Nucleus accumbens (tissue), 56 donors: ENCODE data around the gene FKBP1C.
"Not testable (repeated sequence)": the region's sequence is repeated elsewhere in the genome, so short reads cannot be mapped to it uniquely, and the experiment has no call there.

ENCODE experiments used
- DNase-seq, 56 donors: peaks; one replicate each; lab custom pipeline; 2025; lab: John Stamatoyannopoulos, UW

Gene FKBP1C

DNA sequence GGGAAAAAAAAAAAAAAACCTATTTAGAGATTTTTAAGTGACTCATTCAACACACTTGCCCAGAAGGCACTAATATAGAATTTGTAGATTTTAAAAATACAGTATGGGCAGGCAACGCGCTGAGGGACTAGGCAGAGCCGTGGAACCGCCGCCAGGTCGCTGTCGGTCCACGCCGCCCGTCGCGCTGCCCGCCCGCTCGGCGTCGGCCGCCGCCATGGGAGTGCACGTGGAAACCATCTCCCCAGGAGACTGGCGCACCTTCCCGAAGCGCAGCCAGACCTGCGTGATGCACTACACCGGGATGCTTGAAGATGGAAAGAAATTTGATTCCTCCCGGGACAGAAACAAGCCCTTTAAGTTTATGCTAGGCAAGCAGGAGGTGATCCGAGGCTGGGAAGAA lies at the start of gene FKBP1C:
Gene FKBP1C (plus strand): TSS at position 127 of the 400 bp plus-strand sequence.
- DNase-seq: not testable (repeated sequence)

GRCh38 chr6:63164047-63164803 lies 47.0 kb upstream of the FKBP1C start:
- DNase-seq: not testable (repeated sequence)

GRCh38 chr6:63174173-63174572 lies 37.1 kb upstream of the FKBP1C start:
- DNase-seq: no peak

- DNase-seq: no peak
Measured at GRCh38 chr6:63176181-63176580, 35.1 kb upstream of the FKBP1C start.

DNA sequence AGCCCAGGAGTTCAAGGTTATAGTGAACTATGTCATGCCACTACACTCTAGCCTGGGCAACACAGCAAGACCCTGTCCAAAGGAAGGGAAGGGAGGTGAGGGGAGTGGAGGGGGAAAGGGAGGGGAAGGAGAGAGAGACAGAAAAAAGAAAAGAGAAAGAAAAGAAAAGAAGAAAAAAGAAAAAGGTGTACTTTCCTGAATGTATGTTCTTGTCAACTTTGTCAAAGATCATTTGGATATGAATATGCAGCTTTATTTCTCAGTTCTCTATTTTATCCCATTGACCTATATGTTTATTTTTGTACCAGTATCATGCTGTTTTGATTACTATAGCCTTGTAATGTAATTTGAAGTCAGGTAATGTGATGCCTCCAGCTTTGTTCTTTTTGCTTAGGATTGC lies 30.9 kb upstream of the FKBP1C start:
- no peak for DNase-seq

- DNase-seq: no peak
Measured at GRCh38 chr6:63186970-63187369, 24.3 kb upstream of the FKBP1C start.

- DNase-seq: no peak
Measured at GRCh38 chr6:63188828-63189227, 22.4 kb upstream of the FKBP1C start.

- no peak for DNase-seq
Measured at GRCh38 chr6:63193324-63193723, 17.9 kb upstream of the FKBP1C start.

DNA sequence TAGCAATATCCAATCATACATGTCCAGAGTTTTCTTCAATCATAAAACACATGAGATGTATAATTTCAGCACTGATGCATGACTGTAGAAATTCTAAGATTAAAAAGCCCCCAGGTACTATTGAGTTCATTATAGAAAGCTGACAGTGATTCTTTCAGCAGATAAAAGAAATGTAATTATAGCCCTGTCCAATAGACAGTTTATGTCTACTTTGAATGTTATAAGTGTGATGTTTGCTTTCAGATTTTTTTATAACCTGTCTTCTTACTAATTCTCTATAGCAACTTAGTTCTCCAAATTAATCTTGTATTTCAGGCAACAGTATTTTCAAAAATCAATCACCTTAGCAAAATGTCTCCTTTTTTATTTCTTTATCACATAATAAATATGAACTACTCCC lies 13.5 kb upstream of the FKBP1C start:
- DNase-seq: no peak

DNA sequence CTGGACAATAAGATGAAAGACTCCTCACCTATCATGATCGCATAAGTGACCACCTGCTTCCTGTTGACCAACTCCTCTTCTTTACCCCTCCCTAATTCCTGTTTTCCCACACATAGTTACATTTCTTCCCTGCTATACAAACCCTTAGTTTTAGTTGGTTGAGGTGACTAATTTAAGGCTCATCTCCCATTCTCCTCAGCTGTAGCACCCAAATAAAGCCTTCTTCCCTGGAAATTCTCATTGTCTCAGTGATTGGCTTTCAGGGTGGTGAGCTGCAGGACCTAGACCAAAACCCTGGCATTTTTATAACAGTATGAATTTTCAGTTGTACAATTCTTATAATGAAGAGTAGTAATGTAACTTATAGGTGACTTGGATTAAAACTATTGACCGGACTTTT lies 2.1 kb downstream of the FKBP1C start:
- no peak for DNase-seq

- DNase-seq: no peak
Measured at GRCh38 chr6:63214816-63215215, 3.5 kb downstream of the FKBP1C start.

DNA sequence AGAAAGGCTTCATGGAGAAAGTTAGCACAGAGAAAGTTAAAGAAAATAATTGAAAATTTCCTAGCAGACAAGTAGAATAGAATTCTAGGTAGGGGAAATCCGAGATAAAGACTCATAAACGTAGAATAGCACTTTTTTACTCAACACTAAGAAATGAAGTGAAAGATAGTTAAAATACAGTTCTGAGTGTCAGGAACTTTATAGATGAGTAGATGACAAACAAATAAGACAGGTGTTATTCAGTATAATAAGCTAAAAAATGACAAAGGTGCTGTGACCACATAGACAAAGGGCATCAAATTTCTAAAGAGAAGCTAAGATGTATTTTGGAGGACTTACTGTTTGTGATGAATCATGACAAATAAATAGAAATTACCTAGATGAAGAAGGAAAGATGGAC lies 12.9 kb downstream of the FKBP1C start:
- DNase-seq: no peak

GRCh38 chr6:63225987-63226386 lies 14.7 kb downstream of the FKBP1C start:
- not testable (repeated sequence) for DNase-seq

GRCh38 chr6:63227928-63228894 lies 16.9 kb downstream of the FKBP1C start:
- DNase-seq: not testable (repeated sequence)

DNA sequence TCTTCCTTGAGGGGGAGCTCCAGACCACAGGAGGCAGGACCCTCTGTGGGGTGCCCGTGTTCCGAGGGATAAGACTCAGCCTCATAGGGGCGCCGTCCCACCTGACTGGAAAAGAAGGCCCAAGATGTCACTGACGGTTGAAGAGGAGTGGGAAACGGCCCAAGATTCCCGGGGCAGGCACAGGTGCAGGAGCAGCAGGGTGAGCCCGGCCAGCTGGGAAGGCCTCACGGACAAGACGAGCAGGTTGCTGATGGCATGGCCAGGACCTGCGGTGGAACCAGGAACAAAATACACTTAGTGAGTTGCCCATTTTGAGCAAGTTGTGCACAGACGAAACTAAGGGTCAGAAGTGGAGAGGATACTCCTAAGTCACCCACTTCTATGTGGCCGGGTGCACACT lies 18.8 kb downstream of the FKBP1C start:
- not testable (repeated sequence) for DNase-seq

GRCh38 chr6:63230511-63230910 lies 19.2 kb downstream of the FKBP1C start:
- DNase-seq: not testable (repeated sequence)

DNA sequence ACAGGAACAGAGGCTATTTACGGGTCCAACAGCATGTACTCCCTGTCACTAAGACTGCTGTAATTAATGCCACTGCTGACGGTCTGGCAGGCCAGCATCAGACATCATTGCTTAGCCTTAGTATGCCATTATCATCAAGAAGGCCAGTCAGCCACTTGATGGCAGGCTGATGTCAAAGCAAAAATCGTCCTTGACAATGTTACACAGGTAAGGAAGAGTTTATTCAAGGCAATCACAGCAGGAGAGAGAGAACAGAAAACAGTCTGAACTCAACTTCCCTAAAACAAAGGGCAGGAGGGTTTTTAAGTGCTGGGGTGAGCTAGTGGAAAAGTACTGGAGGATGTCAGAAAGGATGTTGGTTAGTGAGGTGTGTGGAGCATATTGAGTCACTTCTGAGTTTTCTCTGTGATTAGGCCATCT lies 25.1 kb downstream of the FKBP1C start:
- no peak for DNase-seq

DNA sequence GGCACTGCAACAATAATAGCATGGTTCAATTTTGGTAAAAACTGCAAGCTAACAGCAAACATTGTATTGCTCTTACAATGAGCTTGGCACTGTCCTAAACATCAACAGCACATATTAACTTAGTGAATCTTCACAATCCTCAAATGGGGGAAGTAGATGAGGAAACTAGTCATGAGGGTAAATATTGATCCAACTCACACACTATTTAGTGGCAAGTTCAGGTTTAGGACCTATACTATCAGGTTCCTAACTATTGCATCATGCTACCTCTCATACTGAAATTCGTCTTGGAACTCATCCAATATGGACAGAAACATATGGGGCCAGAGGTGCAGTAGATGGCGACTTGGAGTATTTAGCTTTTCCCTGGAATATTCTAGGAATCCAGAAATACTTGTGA lies 34.2 kb downstream of the FKBP1C start:
- no peak for DNase-seq

GRCh38 chr6:63245909-63246308 lies 34.6 kb downstream of the FKBP1C start:
- DNase-seq: no peak

- no peak for DNase-seq
Measured at GRCh38 chr6:63246581-63246980, 35.3 kb downstream of the FKBP1C start.

DNA sequence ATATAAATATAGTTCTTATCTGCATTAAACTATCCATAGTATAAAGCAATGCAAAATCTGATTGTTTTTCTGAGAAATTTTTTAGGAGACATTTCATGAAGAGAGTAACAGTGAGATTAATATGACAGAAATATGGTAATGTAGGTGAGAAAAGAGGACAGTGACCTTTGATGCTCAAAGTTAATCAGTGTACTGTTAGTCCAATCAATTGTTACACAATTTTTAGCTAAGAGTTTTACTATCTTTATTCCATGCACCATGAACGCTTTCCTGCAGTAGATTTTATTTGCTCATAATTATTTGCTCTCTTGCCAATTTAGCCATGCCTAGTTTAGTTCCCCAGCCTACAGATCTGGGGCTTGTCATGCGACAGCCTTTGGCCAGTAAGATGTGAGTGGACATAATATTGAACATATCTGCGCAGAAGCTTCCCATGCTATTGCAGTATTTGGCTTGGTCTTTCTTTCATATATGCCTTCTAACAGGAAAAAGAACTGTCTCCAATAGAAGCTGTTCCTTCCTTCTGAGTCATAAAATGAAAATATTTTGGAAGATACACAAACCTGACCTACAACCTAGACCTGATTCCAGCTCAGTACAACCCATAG lies 38.7 kb downstream of the FKBP1C start:
- no peak for DNase-seq
